Stimulated activated naive CD8-positive, alpha-beta T cell treated with anti-CD3 and anti-CD28 coated beads, Interleukin-15, Interleukin-2, amounts not matched to agents 100 ng/mL and 50 ng/mL, for 24 hours (primary cell): ENCODE data around the gene NAXD.
A peak's percentile ranks its signal among the peaks of the same experiment; 100 is the strongest.

Experiments used
- H3K27ac Mint-ChIP-seq: one replicate; pipeline ENCODE4 v1.8.0; 2021; ENCODE audit warnings: mild to moderate bottlenecking, mixed read lengths
- H3K27me3 Mint-ChIP-seq: one replicate; pipeline ENCODE4 v1.8.0; 2021; ENCODE audit warnings: mixed read lengths
- H3K36me3 Mint-ChIP-seq: one replicate; pipeline ENCODE4 v1.8.0; 2021; ENCODE audit warnings: low read depth, mixed read lengths
- H3K4me1 Mint-ChIP-seq: one replicate; pipeline ENCODE4 v1.8.0; 2021; ENCODE audit warnings: low read depth, mixed read lengths
- H3K4me3 Mint-ChIP-seq: one replicate; pipeline ENCODE4 v1.8.0; 2021; ENCODE audit warnings: mild to moderate bottlenecking, mixed read lengths
- H3K9me3 Mint-ChIP-seq: one replicate; pipeline ENCODE4 v1.8.0; 2021; ENCODE audit warnings: mixed read lengths

NAXD gene

GRCh38 chr13:110616103-110617101 lies 1.1 kb downstream of the NAXD start:
- peak overlapping the region; percentile 91 for H3K4me3 Mint-ChIP-seq
- H3K27me3 Mint-ChIP-seq: no peaks in the 10 kb centered on the region
- peaks cover 4% of the 10 kb centered on the region for H3K9me3 Mint-ChIP-seq
- peaks cover 12% of the 10 kb centered on the region for H3K36me3 Mint-ChIP-seq
- peaks cover 48% of the 10 kb centered on the region for H3K4me1 Mint-ChIP-seq
- H3K27ac Mint-ChIP-seq: peak overlapping the region; percentile 77

GRCh38 chr13:110617321-110618072 lies 2.2 kb downstream of the NAXD start:
- peak overlapping the region; percentile 91 for H3K4me3 Mint-ChIP-seq
- H3K4me1 Mint-ChIP-seq: peaks cover 51% of the 10 kb centered on the region
- H3K36me3 Mint-ChIP-seq: peaks cover 18% of the 10 kb centered on the region
- peaks cover 4% of the 10 kb centered on the region for H3K9me3 Mint-ChIP-seq
- H3K27me3 Mint-ChIP-seq: no peaks in the 10 kb centered on the region
- no peak overlapping the region for H3K27ac Mint-ChIP-seq

GRCh38 chr13:110618167-110618566 lies 2.8 kb downstream of the NAXD start:
- no peak overlapping the region for H3K4me3 Mint-ChIP-seq
- peak overlapping the region; percentile 11 for H3K27ac Mint-ChIP-seq
- peaks cover 4% of the 10 kb centered on the region for H3K9me3 Mint-ChIP-seq
- no peaks in the 10 kb centered on the region for H3K27me3 Mint-ChIP-seq
- peaks cover 24% of the 10 kb centered on the region for H3K36me3 Mint-ChIP-seq
- H3K4me1 Mint-ChIP-seq: peaks cover 55% of the 10 kb centered on the region

GRCh38 chr13:110618780-110619179 lies 3.4 kb downstream of the NAXD start:
- Mint-ChIP-seq H3K9me3 (no peaks in the 10 kb centered on the region), H3K27ac (peak overlapping the region; percentile 11), H3K36me3 (peaks cover 24% of the 10 kb centered on the region), H3K4me3 (no peak overlapping the region), H3K27me3 (no peaks in the 10 kb centered on the region), H3K4me1 (peaks cover 55% of the 10 kb centered on the region)

GRCh38 chr13:110620596-110620995 lies 5.3 kb downstream of the NAXD start:
- H3K27me3 Mint-ChIP-seq: no peaks in the 10 kb centered on the region
- peaks cover 21% of the 10 kb centered on the region for H3K36me3 Mint-ChIP-seq
- H3K27ac Mint-ChIP-seq: no peak overlapping the region
- H3K4me3 Mint-ChIP-seq: no peak overlapping the region
- H3K9me3 Mint-ChIP-seq: no peaks in the 10 kb centered on the region
- peaks cover 48% of the 10 kb centered on the region for H3K4me1 Mint-ChIP-seq

- no peak overlapping the region for H3K27ac Mint-ChIP-seq
- H3K4me1 Mint-ChIP-seq: peaks cover 38% of the 10 kb centered on the region
- H3K4me3 Mint-ChIP-seq: no peak overlapping the region
- no peaks in the 10 kb centered on the region for H3K27me3 Mint-ChIP-seq
- H3K36me3 Mint-ChIP-seq: peaks cover 27% of the 10 kb centered on the region
- no peaks in the 10 kb centered on the region for H3K9me3 Mint-ChIP-seq
Observed at GRCh38 chr13:110624766-110625756, 9.7 kb downstream of the NAXD start.

- Mint-ChIP-seq H3K36me3 (peaks cover 29% of the 10 kb centered on the region), H3K27ac (no peak overlapping the region), H3K27me3 (no peaks in the 10 kb centered on the region), H3K4me3 (no peak overlapping the region), H3K4me1 (peaks cover 30% of the 10 kb centered on the region), H3K9me3 (no peaks in the 10 kb centered on the region)
Observed at GRCh38 chr13:110625771-110626321, 10.5 kb downstream of the NAXD start.

- Mint-ChIP-seq H3K9me3 (no peaks in the 10 kb centered on the region), H3K4me1 (peaks cover 28% of the 10 kb centered on the region)
Observed at GRCh38 chr13:110626521-110626920, 11.2 kb downstream of the NAXD start.

GRCh38 chr13:110627351-110627750 lies 12.0 kb downstream of the NAXD start:
- no peaks in the 10 kb centered on the region for H3K9me3 Mint-ChIP-seq
- H3K27ac Mint-ChIP-seq: no peak overlapping the region
- peaks cover 38% of the 10 kb centered on the region for H3K36me3 Mint-ChIP-seq
- no peak overlapping the region for H3K4me3 Mint-ChIP-seq
- H3K27me3 Mint-ChIP-seq: no peaks in the 10 kb centered on the region
- peaks cover 30% of the 10 kb centered on the region for H3K4me1 Mint-ChIP-seq

More at GRCh38 chr13:110626521-110626920, 11.2 kb downstream of the NAXD start:
- H3K36me3 Mint-ChIP-seq: peaks cover 36% of the 10 kb centered on the region
- H3K27me3 Mint-ChIP-seq: no peaks in the 10 kb centered on the region
- no peak overlapping the region for H3K4me3 Mint-ChIP-seq
- no peak overlapping the region for H3K27ac Mint-ChIP-seq

GRCh38 chr13:110627761-110628476 lies 12.6 kb downstream of the NAXD start:
- peaks cover 24% of the 10 kb centered on the region for H3K4me1 Mint-ChIP-seq
- H3K4me3 Mint-ChIP-seq: no peak overlapping the region
- H3K9me3 Mint-ChIP-seq: no peaks in the 10 kb centered on the region
- no peaks in the 10 kb centered on the region for H3K27me3 Mint-ChIP-seq
- no peak overlapping the region for H3K27ac Mint-ChIP-seq
- peaks cover 33% of the 10 kb centered on the region for H3K36me3 Mint-ChIP-seq

- no peak overlapping the region for H3K4me3 Mint-ChIP-seq
- H3K27me3 Mint-ChIP-seq: no peaks in the 10 kb centered on the region
- peaks cover 32% of the 10 kb centered on the region for H3K36me3 Mint-ChIP-seq
- no peak overlapping the region for H3K27ac Mint-ChIP-seq
- peaks cover 24% of the 10 kb centered on the region for H3K4me1 Mint-ChIP-seq
- H3K9me3 Mint-ChIP-seq: no peaks in the 10 kb centered on the region
Observed at GRCh38 chr13:110628477-110628793, 13.1 kb downstream of the NAXD start.

GRCh38 chr13:110628952-110629701 lies 13.8 kb downstream of the NAXD start:
- H3K4me3 Mint-ChIP-seq: no peak overlapping the region
- no peaks in the 10 kb centered on the region for H3K9me3 Mint-ChIP-seq
- peaks cover 24% of the 10 kb centered on the region for H3K4me1 Mint-ChIP-seq
- peaks cover 32% of the 10 kb centered on the region for H3K36me3 Mint-ChIP-seq
- H3K27me3 Mint-ChIP-seq: no peaks in the 10 kb centered on the region
- no peak overlapping the region for H3K27ac Mint-ChIP-seq

GRCh38 chr13:110629735-110630134 lies 14.4 kb downstream of the NAXD start:
- H3K4me1 Mint-ChIP-seq: peaks cover 24% of the 10 kb centered on the region
- H3K36me3 Mint-ChIP-seq: peaks cover 32% of the 10 kb centered on the region
- H3K27ac Mint-ChIP-seq: no peak overlapping the region
- H3K27me3 Mint-ChIP-seq: no peaks in the 10 kb centered on the region
- H3K4me3 Mint-ChIP-seq: no peak overlapping the region
- no peaks in the 10 kb centered on the region for H3K9me3 Mint-ChIP-seq
